ENCODE results near the gene GSTA4.
A peak's percentile ranks its signal among the peaks of the same experiment; 100 is the strongest.
"Not testable (repeated sequence)": the region's sequence is repeated elsewhere in the genome, so short reads cannot be mapped to it uniquely, and the experiment has no call there.

Gene GSTA4

DNA sequence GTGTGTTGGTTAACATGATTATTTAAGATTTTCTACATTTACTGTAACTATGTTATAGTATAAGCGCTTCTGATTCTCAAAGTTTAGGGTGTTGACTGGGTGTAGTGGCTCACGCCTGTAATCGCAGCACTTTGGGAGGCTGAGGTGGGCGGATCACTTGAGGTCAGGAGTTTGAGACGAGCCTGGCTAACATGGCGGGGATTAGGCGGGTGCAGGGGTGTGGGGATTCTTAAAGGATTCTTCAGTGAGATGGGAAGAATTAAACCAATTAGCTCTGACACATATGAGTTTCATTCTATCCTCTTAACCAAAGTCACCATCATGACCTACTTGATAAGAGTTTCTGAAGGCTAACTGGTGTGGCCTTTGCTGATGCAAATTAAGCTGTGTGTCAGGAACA is 39.2 kb downstream of the GSTA4 start:
- Histone ChIP-seq H3K27me3 (ENCODE audit: insufficient read depth, low read length, poor library complexity, severe bottlenecking) (no peaks in the 10 kb centered on the region), H3K4me2 (ENCODE audit: low read depth, low read length, poor library complexity, severe bottlenecking) (no peak overlapping the region), H3K4me1 (ENCODE audit: insufficient read depth, low read length, poor library complexity, severe bottlenecking) (no peaks in the 10 kb centered on the region), H3K9me2 (replicated peaks; ENCODE audit: low read depth, low read length) (no peaks in the 10 kb centered on the region), H2AFZ (ENCODE audit: low read length) (no peak overlapping the region), H4K20me1 (ENCODE audit: insufficient read depth, low read length, poor library complexity, severe bottlenecking) (no peaks in the 10 kb centered on the region), H3K36me3 (ENCODE audit: insufficient read depth, low read length) (no peaks in the 10 kb centered on the region), H3F3A (ENCODE audit: low read depth) (no peaks in the 10 kb centered on the region), H3K9me3 (ENCODE audit: insufficient read depth, low read depth, low read length) (no peaks in the 10 kb centered on the region), H3K4me3 (ENCODE audit: low read length, poor library complexity, severe bottlenecking) (no peak overlapping the region), H3K79me2 (ENCODE audit: insufficient read depth, low read length) (no peaks in the 10 kb centered on the region), H3K9ac (ENCODE audit: low read depth, low read length, poor library complexity, severe bottlenecking) (no peak overlapping the region)
- TF ChIP-seq, protein P1, sequence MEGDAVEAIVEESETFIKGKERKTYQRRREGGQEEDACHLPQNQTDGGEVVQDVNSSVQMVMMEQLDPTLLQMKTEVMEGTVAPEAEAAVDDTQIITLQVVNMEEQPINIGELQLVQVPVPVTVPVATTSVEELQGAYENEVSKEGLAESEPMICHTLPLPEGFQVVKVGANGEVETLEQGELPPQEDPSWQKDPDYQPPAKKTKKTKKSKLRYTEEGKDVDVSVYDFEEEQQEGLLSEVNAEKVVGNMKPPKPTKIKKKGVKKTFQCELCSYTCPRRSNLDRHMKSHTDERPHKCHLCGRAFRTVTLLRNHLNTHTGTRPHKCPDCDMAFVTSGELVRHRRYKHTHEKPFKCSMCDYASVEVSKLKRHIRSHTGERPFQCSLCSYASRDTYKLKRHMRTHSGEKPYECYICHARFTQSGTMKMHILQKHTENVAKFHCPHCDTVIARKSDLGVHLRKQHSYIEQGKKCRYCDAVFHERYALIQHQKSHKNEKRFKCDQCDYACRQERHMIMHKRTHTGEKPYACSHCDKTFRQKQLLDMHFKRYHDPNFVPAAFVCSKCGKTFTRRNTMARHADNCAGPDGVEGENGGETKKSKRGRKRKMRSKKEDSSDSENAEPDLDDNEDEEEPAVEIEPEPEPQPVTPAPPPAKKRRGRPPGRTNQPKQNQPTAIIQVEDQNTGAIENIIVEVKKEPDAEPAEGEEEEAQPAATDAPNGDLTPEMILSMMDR (conservative IDR thresholded peaks at IDR 0.05; ENCODE audit: low read length), result no peak
- TF ChIP-seq EZH2phosphoT487 (IDR thresholded peaks at IDR 0.05; ENCODE audit: borderline replicate concordance), result no peak

- Histone ChIP-seq H3K9ac (ENCODE audit: low read depth, low read length, poor library complexity, severe bottlenecking) (no peak overlapping the region), H3K4me3 (ENCODE audit: low read length, poor library complexity, severe bottlenecking) (no peak overlapping the region), H4K20me1 (ENCODE audit: insufficient read depth, low read length, poor library complexity, severe bottlenecking) (no peaks in the 10 kb centered on the region), H3K9me2 (replicated peaks; ENCODE audit: low read depth, low read length) (no peaks in the 10 kb centered on the region), H3K4me1 (ENCODE audit: insufficient read depth, low read length, poor library complexity, severe bottlenecking) (no peaks in the 10 kb centered on the region), H3K27me3 (ENCODE audit: insufficient read depth, low read length, poor library complexity, severe bottlenecking) (no peaks in the 10 kb centered on the region), H3K9me3 (ENCODE audit: insufficient read depth, low read depth, low read length) (no peaks in the 10 kb centered on the region), H3F3A (ENCODE audit: low read depth) (no peaks in the 10 kb centered on the region), H3K4me2 (ENCODE audit: low read depth, low read length, poor library complexity, severe bottlenecking) (no peak overlapping the region), H3K79me2 (ENCODE audit: insufficient read depth, low read length) (no peaks in the 10 kb centered on the region), H3K36me3 (ENCODE audit: insufficient read depth, low read length) (no peaks in the 10 kb centered on the region), H2AFZ (ENCODE audit: low read length) (no peak overlapping the region)
- TF ChIP-seq, protein P1 (conservative IDR thresholded peaks at IDR 0.05; ENCODE audit: low read length), result no peak
- TF ChIP-seq EZH2phosphoT487 (IDR thresholded peaks at IDR 0.05; ENCODE audit: borderline replicate concordance), result no peak
Observed at GRCh38 chr6:52953911-52954839, 40.9 kb downstream of the GSTA4 start.

GRCh38 chr6:52946306-52946705 is 48.8 kb downstream of the GSTA4 start:
- peak overlapping the region; percentile 14 for H3K4me2 ChIP-seq (ENCODE audit: low read depth, low read length, poor library complexity, severe bottlenecking)
- TF ChIP-seq EZH2phosphoT487 (IDR thresholded peaks at IDR 0.05; ENCODE audit: borderline replicate concordance), result no peak
- TF ChIP-seq, protein P1 (conservative IDR thresholded peaks at IDR 0.05; ENCODE audit: low read length), result no peak
- no peak overlapping the region for H3K4me3 ChIP-seq (ENCODE audit: low read length, poor library complexity, severe bottlenecking)
- H3F3A ChIP-seq (ENCODE audit: low read depth), result no peaks in the 10 kb centered on the region
- H3K36me3 ChIP-seq (ENCODE audit: insufficient read depth, low read length), result no peaks in the 10 kb centered on the region
- no peak overlapping the region for H3K9ac ChIP-seq (ENCODE audit: low read depth, low read length, poor library complexity, severe bottlenecking)
- no peak overlapping the region for H2AFZ ChIP-seq (ENCODE audit: low read length)
- no peaks in the 10 kb centered on the region for H3K9me3 ChIP-seq (ENCODE audit: insufficient read depth, low read depth, low read length)
- no peaks in the 10 kb centered on the region for H3K27me3 ChIP-seq (ENCODE audit: insufficient read depth, low read length, poor library complexity, severe bottlenecking)
- H3K79me2 ChIP-seq (ENCODE audit: insufficient read depth, low read length), result no peaks in the 10 kb centered on the region
- H3K9me2 ChIP-seq (replicated peaks; ENCODE audit: low read depth, low read length), result no peaks in the 10 kb centered on the region
- H4K20me1 ChIP-seq (ENCODE audit: insufficient read depth, low read length, poor library complexity, severe bottlenecking), result no peaks in the 10 kb centered on the region
- H3K4me1 ChIP-seq (ENCODE audit: insufficient read depth, low read length, poor library complexity, severe bottlenecking), result peaks cover 7% of the 10 kb centered on the region

- not testable (repeated sequence) for H3K79me2 ChIP-seq (ENCODE audit: insufficient read depth, low read length); H3F3A ChIP-seq (ENCODE audit: low read depth); H3K36me3 ChIP-seq (ENCODE audit: insufficient read depth, low read length); H3K9me3 ChIP-seq (ENCODE audit: insufficient read depth, low read depth, low read length); H3K9me2 ChIP-seq (replicated peaks; ENCODE audit: low read depth, low read length); H3K4me1 ChIP-seq (ENCODE audit: insufficient read depth, low read length, poor library complexity, severe bottlenecking); H3K4me2 ChIP-seq (ENCODE audit: low read depth, low read length, poor library complexity, severe bottlenecking); H2AFZ ChIP-seq (ENCODE audit: low read length); H4K20me1 ChIP-seq (ENCODE audit: insufficient read depth, low read length, poor library complexity, severe bottlenecking); H3K27me3 ChIP-seq (ENCODE audit: insufficient read depth, low read length, poor library complexity, severe bottlenecking); H3K4me3 ChIP-seq (ENCODE audit: low read length, poor library complexity, severe bottlenecking); H3K9ac ChIP-seq (ENCODE audit: low read depth, low read length, poor library complexity, severe bottlenecking)
Observed at GRCh38 chr6:52942821-52943220, 52.3 kb downstream of the GSTA4 start.

Measured in Loucy (cell line).